HL-60 (cell line): ENCODE data around the gene INSC.

Experiments used
- DNase-seq, 2 experiments: peaks; one replicate each; pipeline ENCODE4 v3.0.0-alpha.2; 2010 to 2020; ENCODE audit warnings: low read depth in 1 of 2, low spot score in 1 of 2
- H3K27ac ChIP-seq: fragments of 250-450 bp; sonication (Bioruptor Pico); replicated peaks from 2 replicates; pipeline ENCODE4 v1.5.1; 2020; ENCODE audit warnings: mild to moderate bottlenecking, moderate library complexity
- H3K27me3 ChIP-seq: fragments of 250-450 bp; sonication (Bioruptor Pico); 2 replicates; pipeline ENCODE4 v1.5.1; 2021; ENCODE audit warnings: mild to moderate bottlenecking, moderate library complexity; ENCODE audit not compliant: insufficient read depth, poor library complexity, severe bottlenecking
- H3K4me3 ChIP-seq: replicated peaks from 2 replicates; pipeline ENCODE4 v1.5.1; 2011; ENCODE audit warnings: mild to moderate bottlenecking, control low read depth, low read length; ENCODE audit not compliant: insufficient read depth
- CTCF ChIP-seq: IDR thresholded peaks from one replicate; pipeline ENCODE4 v1.5.1; 2011; ENCODE audit warnings: low read length, control low read depth, inconsistent platforms; ENCODE audit not compliant: insufficient read depth
- GABPA ChIP-seq: IDR thresholded peaks from 2 replicates; pipeline ENCODE4 v1.6.1; 2012; ENCODE audit warnings: low read depth
- POLR2AphosphoS5 ChIP-seq: IDR thresholded peaks from 2 replicates; pipeline ENCODE4 v1.6.1; 2012; ENCODE audit warnings: low read depth
- REST ChIP-seq: IDR thresholded peaks from 2 replicates; pipeline ENCODE4 v1.6.1; 2012; ENCODE audit warnings: low read depth; ENCODE audit not compliant: insufficient replicate concordance
- SPI1 ChIP-seq: IDR thresholded peaks from 2 replicates; pipeline ENCODE4 v1.6.1; 2012; ENCODE audit warnings: low read depth, mild to moderate bottlenecking, borderline replicate concordance

Gene INSC

GRCh38 chr11:15118431-15118830 lies 3.7 kb downstream of the INSC start:
- no peak overlapping the region for H3K27ac ChIP-seq
- TF ChIP-seq POLR2AphosphoS5 (no peak), REST (no peak), GABPA (no peak), SPI1 (no peak), CTCF (no peak)
- DNase-seq = no peak
- H3K27me3 ChIP-seq = peaks cover 4% of the 10 kb centered on the region
- H3K4me3 ChIP-seq = no peak overlapping the region

DNA sequence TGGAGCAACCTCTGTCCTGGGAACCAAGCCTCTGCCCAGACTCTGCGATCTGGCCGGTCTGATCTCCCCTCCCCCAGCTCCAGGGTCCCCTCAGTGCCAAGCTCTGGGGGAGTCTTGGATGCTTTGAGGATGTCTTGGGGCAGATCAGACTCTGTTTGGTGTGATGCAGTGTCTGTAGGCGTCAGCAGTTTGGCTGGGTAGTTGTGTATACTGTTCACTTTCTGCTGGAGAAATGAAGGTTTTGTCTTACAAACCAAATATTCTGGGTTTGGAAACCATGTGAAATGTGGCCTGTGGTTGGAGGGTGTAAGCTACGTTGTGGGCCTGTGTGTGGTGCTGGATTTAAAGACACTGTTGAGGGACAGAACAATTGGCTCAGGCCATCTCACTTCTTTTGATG lies 4.6 kb downstream of the INSC start:
- DNase-seq = no peak
- no peak overlapping the region for H3K4me3 ChIP-seq
- peaks cover 4% of the 10 kb centered on the region for H3K27me3 ChIP-seq
- H3K27ac ChIP-seq = no peak overlapping the region
- TF ChIP-seq GABPA (no peak), POLR2AphosphoS5 (no peak), REST (no peak), SPI1 (no peak), CTCF (no peak)

DNA sequence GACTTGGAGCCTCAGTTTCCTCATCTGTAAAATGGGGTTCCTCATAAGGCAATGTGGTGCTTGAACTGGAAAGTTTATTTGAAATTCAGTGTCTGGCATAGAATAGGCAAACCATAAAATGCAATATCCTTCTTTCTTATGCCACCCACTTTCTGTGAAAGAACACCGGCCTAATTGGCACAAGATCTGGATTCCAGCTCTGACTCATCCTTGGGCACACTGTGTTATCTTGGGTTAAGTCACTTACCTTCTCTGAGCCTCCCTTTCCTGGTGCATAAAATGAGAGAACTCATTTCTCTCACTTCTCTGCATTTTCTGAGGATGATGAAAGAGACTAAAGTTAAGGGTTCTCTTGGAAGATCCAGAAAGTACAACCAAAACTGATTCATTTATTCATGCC lies 5.1 kb downstream of the INSC start:
- Histone ChIP-seq H3K27me3 (peaks cover 4% of the 10 kb centered on the region), H3K27ac (no peak overlapping the region), H3K4me3 (no peak overlapping the region)
- TF ChIP-seq POLR2AphosphoS5 = no peak
- TF ChIP-seq REST = no peak
- TF ChIP-seq CTCF = no peak
- TF ChIP-seq SPI1 = no peak
- no peak for TF ChIP-seq GABPA
- DNase-seq = no peak
